GM13977 (cell line): ENCODE measurements around the gene SERPINC1.
"Not testable (repeated sequence)": the region's sequence is repeated elsewhere in the genome, so short reads cannot be mapped to it uniquely, and the experiment has no call there.

Source experiments
- DNase-seq: peaks from one replicate; pipeline ENCODE4 v3.0.0; 2012; ENCODE audit warnings: low spot score
- CTCF ChIP-seq: IDR thresholded peaks from 2 replicates; pipeline ENCODE4 v1.5.1; 2012; ENCODE audit warnings: mild to moderate bottlenecking, control low read depth; ENCODE audit not compliant: insufficient read depth; ENCODE audit errors: extremely low read depth, missing control alignments
- in situ Hi-C: fragments of 300-500 bp; cut with MboI; formaldehyde crosslinking; loops from one replicate; pipeline ENCODE4 v1.12.0; 2022; ENCODE audit warnings: low sequenced_read_pairs, low pct_unique_long_range_greater_than_20kb, mixed read lengths, inconsistent platforms; ENCODE audit not compliant: unreplicated experiment

The SERPINC1 gene

GRCh38 chr1:173865468-173866164 is 51.5 kb downstream of the SERPINC1 start:
- no peak for TF ChIP-seq CTCF
- no peak for DNase-seq
- in situ Hi-C loops = no loop called here

- in situ Hi-C loops = no loop called here
- no peak for TF ChIP-seq CTCF
- no peak for DNase-seq
Measured at GRCh38 chr1:173864179-173864867, 52.8 kb downstream of the SERPINC1 start.

- in situ Hi-C loops = no loop called here
Measured at GRCh38 chr1:173863224-173864161, 53.6 kb downstream of the SERPINC1 start.

GRCh38 chr1:173862769-173863223 is 54.3 kb downstream of the SERPINC1 start:
- no peak for TF ChIP-seq CTCF
- no peak for DNase-seq
- in situ Hi-C loops = no loop called here

More at GRCh38 chr1:173863224-173864161, 53.6 kb downstream of the SERPINC1 start:
- DNase-seq = no peak
- no peak for TF ChIP-seq CTCF

- DNase-seq, in situ Hi-C loops: not testable (repeated sequence)
Measured at GRCh38 chr1:173862146-173862768, 54.9 kb downstream of the SERPINC1 start.

GRCh38 chr1:173861731-173862145 is 55.4 kb downstream of the SERPINC1 start:
- TF ChIP-seq CTCF = no peak
- in situ Hi-C loops = no loop called here
- DNase-seq = no peak
